Stimulated activated CD8-positive, alpha-beta memory T cell treated with anti-CD3 and anti-CD28 coated beads, Interleukin-7, amount 100 ng/mL, for 1 hour (primary cell): ENCODE measurements around the gene CADM3.

ENCODE experiments used
- DNase-seq, 2 donors: peaks; one replicate each; pipeline ENCODE4 v3.0.0-alpha.2; 2020; ENCODE audit warnings: low read depth in 2 of 2

Gene CADM3

GRCh38 chr1:159172614-159173291, 1.3 kb downstream of the CADM3 start:
- DNase-seq = no peak

- no peak for DNase-seq
These were observed 1.9 kb downstream of the CADM3 start for GRCh38 chr1:159173320-159173719.

GRCh38 chr1:159175571-159175970, 4.2 kb downstream of the CADM3 start:
- DNase-seq = no peak

- DNase-seq = no peak
These were observed 6.0 kb downstream of the CADM3 start for GRCh38 chr1:159177272-159177907.

GRCh38 chr1:159179906-159180305, 8.5 kb downstream of the CADM3 start:
- no peak for DNase-seq

- no peak for DNase-seq
These were observed 9.1 kb downstream of the CADM3 start for GRCh38 chr1:159180516-159180915.

- DNase-seq = no peak
These were observed 10.1 kb downstream of the CADM3 start for GRCh38 chr1:159181328-159182024.

- DNase-seq = no peak
These were observed 12.8 kb downstream of the CADM3 start for GRCh38 chr1:159184201-159184600.

- no peak for DNase-seq
These were observed 13.7 kb downstream of the CADM3 start for GRCh38 chr1:159185121-159185520.

GRCh38 chr1:159187033-159187432, 15.6 kb downstream of the CADM3 start:
- DNase-seq = no peak

- DNase-seq = no peak
These were observed 16.4 kb downstream of the CADM3 start for GRCh38 chr1:159187647-159188374.

GRCh38 chr1:159188375-159188788, 17.0 kb downstream of the CADM3 start:
- no peak for DNase-seq

GRCh38 chr1:159190441-159190840, 19.0 kb downstream of the CADM3 start:
- DNase-seq = no peak

- DNase-seq = no peak
These were observed 25.1 kb downstream of the CADM3 start for GRCh38 chr1:159196543-159196942.

GRCh38 chr1:159197561-159198557, 26.4 kb downstream of the CADM3 start:
- no peak for DNase-seq

GRCh38 chr1:159199901-159200300, 28.5 kb downstream of the CADM3 start:
- DNase-seq = no peak

GRCh38 chr1:159200769-159201168, 29.4 kb downstream of the CADM3 start:
- no peak for DNase-seq

GRCh38 chr1:159201642-159202041, 30.2 kb downstream of the CADM3 start:
- no peak for DNase-seq

- no peak for DNase-seq
These were observed 32.2 kb downstream of the CADM3 start for GRCh38 chr1:159203610-159204009.

- DNase-seq = no peak
These were observed 33.0 kb downstream of the CADM3 start, which contains the start of gene ACKR1 for GRCh38 chr1:159204161-159205141. TSS of gene ACKR1 (plus strand) at chr1:159204875. CDS start at chr1:159204960, 85 bp downstream.
